Breast epithelium (tissue), 4 donors: Measurements from ENCODE around the gene CPED1. TPM values are rescaled to one million over a fixed set of nuclear protein-coding genes. Genes with fewer than 3 reads are reported as not detected.

ENCODE experiments used
- DNase-seq, 2 donors: peaks; one replicate each; pipeline ENCODE4 v3.0.0-alpha.2; 2019; ENCODE audit warnings: low spot score in 2 of 2
- H3K27ac ChIP-seq, 2 donors: fragments of 200-600 bp; sonication (generic) in 1 of 2; one replicate each; pipeline ENCODE4 v1.5.1; 2016 to 2019; ENCODE audit warnings: mild to moderate bottlenecking in 1 of 2
- H3K27me3 ChIP-seq, 2 donors: fragments of 200-600 bp; sonication (generic) in 1 of 2; one replicate each; pipeline versions ENCODE4 v1.5.1 to v1.6.0; 2017 to 2019; ENCODE audit warnings: control low read depth in 1 of 2, mild to moderate bottlenecking in 1 of 2
- H3K36me3 ChIP-seq: fragments of 200-600 bp; one replicate; pipeline ENCODE4 v1.5.1; 2019
- H3K4me1 ChIP-seq, 2 donors: fragments of 200-600 bp; sonication (generic); one replicate each; pipeline ENCODE4 v1.5.1; 2016 to 2019; ENCODE audit warnings: control low read depth in 1 of 2
- H3K4me3 ChIP-seq, 3 donors: fragments of 200-600 bp; sonication (generic); 1 replicate in 2 of 3; 2 replicates in 1 of 3; pipeline ENCODE4 v1.5.1; 2016 to 2019; ENCODE audit warnings: mild to moderate bottlenecking in 3 of 3, moderate library complexity in 2 of 3
- H3K9me3 ChIP-seq, 2 donors: fragments of 200-600 bp; sonication (generic) in 1 of 2; one replicate each; pipeline ENCODE4 v1.5.1; 2016 to 2019; ENCODE audit warnings: control low read depth in 1 of 2
- CTCF ChIP-seq, 3 donors: fragments of 450-650 bp; IDR thresholded peaks; one replicate each; pipeline ENCODE4 v1.5.1; 2016 to 2017; ENCODE audit warnings: antibody characterized with exemption in 3 of 3, mild to moderate bottlenecking in 3 of 3, moderate library complexity in 3 of 3
- POLR2A ChIP-seq: fragments of 450-650 bp; IDR thresholded peaks from one replicate; pipeline ENCODE4 v1.6.1; 2016; ENCODE audit warnings: antibody characterized with exemption, mild to moderate bottlenecking, moderate library complexity
- POLR2AphosphoS5 ChIP-seq, 3 donors: sonication (generic); formaldehyde crosslinking; IDR thresholded peaks; one replicate each; pipeline ENCODE4 v1.6.1; 2017; ENCODE audit warnings: antibody characterized with exemption in 3 of 3
- intact Hi-C: fragments of 100-400 bp; cut with DNase I; formaldehyde crosslinking; loops from one replicate; pipeline ENCODE4 v1.15.1; 2023; ENCODE audit warnings: low total_unique reads
- total RNA-seq, 3 donors: library from RNA; depleted of rRNA; stranded (reverse); fragments of >200 nt; gene quantifications; one replicate each; pipeline ENCODE4 v1.1.0, GENCODE V29; 2016

Gene CPED1
- total RNA-seq, 3 donors from 2014 or later: 14.3 to 29.3 (median 15.4) TPM

GRCh38 chr7:121342631-121343030 lies 354.1 kb downstream of the CPED1 start:
- intact Hi-C loops: no loop called here

GRCh38 chr7:121343302-121343701 lies 354.8 kb downstream of the CPED1 start:
- Histone ChIP-seq H3K27ac (no peak overlapping the region), H3K36me3 (no peaks in the 10 kb centered on the region), H3K27me3 (no peaks in the 10 kb centered on the region), H3K4me3 (no peak overlapping the region), H3K4me1 (no peaks in the 10 kb centered on the region), H3K9me3 (no peaks in the 10 kb centered on the region)
- intact Hi-C loops: no loop called here
- no peak for DNase-seq
- TF ChIP-seq CTCF (IDR thresholded peaks at IDR 0.05): no peak
- TF ChIP-seq POLR2A: no peak
- no peak for TF ChIP-seq POLR2AphosphoS5 (IDR thresholded peaks at IDR 0.05)

More at GRCh38 chr7:121342631-121343030, 354.1 kb downstream of the CPED1 start:
- Histone ChIP-seq H3K36me3 (no peaks in the 10 kb centered on the region), H3K27me3 (no peaks in the 10 kb centered on the region), H3K9me3 (no peaks in the 10 kb centered on the region), H3K4me3 (no peak overlapping the region), H3K27ac (no peak overlapping the region), H3K4me1 (no peaks in the 10 kb centered on the region)
- DNase-seq: no peak
- TF ChIP-seq POLR2A (no peak), POLR2AphosphoS5 (IDR thresholded peaks at IDR 0.05) (no peak)

- intact Hi-C loops: no loop called here
- DNase-seq: no peak
- Histone ChIP-seq H3K36me3 (no peaks in the 10 kb centered on the region), H3K4me3 (no peak overlapping the region), H3K27me3 (no peaks in the 10 kb centered on the region), H3K27ac (no peak overlapping the region), H3K9me3 (no peaks in the 10 kb centered on the region), H3K4me1 (no peaks in the 10 kb centered on the region)
- TF ChIP-seq POLR2A: no peak
- TF ChIP-seq CTCF (IDR thresholded peaks at IDR 0.05): no peak
- TF ChIP-seq POLR2AphosphoS5 (IDR thresholded peaks at IDR 0.05): no peak
Measured at GRCh38 chr7:121344093-121344492, 355.6 kb downstream of the CPED1 start.

GRCh38 chr7:121344497-121344896 lies 356.0 kb downstream of the CPED1 start:
- Histone ChIP-seq H3K36me3 (no peaks in the 10 kb centered on the region), H3K27ac (no peak overlapping the region), H3K9me3 (no peaks in the 10 kb centered on the region), H3K27me3 (no peaks in the 10 kb centered on the region), H3K4me1 (no peaks in the 10 kb centered on the region), H3K4me3 (no peak overlapping the region)
- TF ChIP-seq POLR2A: no peak
- TF ChIP-seq POLR2AphosphoS5 (IDR thresholded peaks at IDR 0.05): no peak
- TF ChIP-seq CTCF (IDR thresholded peaks at IDR 0.05): no peak
- intact Hi-C loops: no loop called here
- DNase-seq: no peak

Other genes starting within 250 kb of the CPED1 start
- 10 to 100 TPM in 1 of 3 donors, 1 to 10 TPM in 2; 6.6 to 11.3 (median 9.2) TPM for gene TSPAN12, start 130.6 kb upstream of the CPED1 start, total RNA-seq
- gene ING3, start 37.9 kb upstream of the CPED1 start, total RNA-seq: 10 to 100 TPM; 14.6 to 19.0 (median 19.0) TPM